Subcutaneous preadipocyte (primary cell): ENCODE data around the gene MYCT1. TPM values are rescaled to one million over a fixed set of nuclear protein-coding genes. Genes with fewer than 3 reads are reported as not detected.

Experiments
- total RNA-seq: library from RNA; depleted of rRNA; stranded (reverse); fragments of >200 nt; gene quantifications from 2 replicates; pipeline ENCODE4 v1.2.3, GENCODE V29; 2012

The MYCT1 gene
- not detected in 2 replicates for total RNA-seq

GRCh38 chr6:152697634-152698033 lies at the start of gene MYCT1:
TSS of gene MYCT1 (plus strand) at chr6:152697897. CDS start at chr6:152697903, 6 bp downstream.

GRCh38 chr6:152750694-152751093 lies 53.0 kb downstream of the MYCT1 start, which contains the start of gene VIP:
TSS of gene VIP (plus strand) at chr6:152750797. CDS start at chr6:152752178, 1,381 bp downstream.

Other genes with a start within 250 kb of the MYCT1 start
- 54.7 and 70.0 TPM in 2 replicates for gene SYNE1, start 60.5 kb upstream of the MYCT1 start, total RNA-seq
- gene VIP, start 52.9 kb downstream of the MYCT1 start, total RNA-seq = not detected in 2 replicates